Liver (tissue), 9 donors: ENCODE results near the gene KCNN3. TPM values are rescaled to one million over a fixed set of nuclear protein-coding genes. Genes with fewer than 3 reads are reported as not detected.
A peak's percentile ranks its signal among the peaks of the same experiment; 100 is the strongest.

Experiments
- DNase-seq: peaks from one replicate; pipeline ENCODE4 v3.0.0-alpha.2; 2017; ENCODE audit warnings: low spot score
- H3K27ac ChIP-seq, 2 donors: one replicate each; pipeline ENCODE4 v1.7.0; 2013; ENCODE audit warnings: inconsistent platforms in 2 of 2, low read length in 2 of 2, control low read depth in 1 of 2, low read depth in 1 of 2, mild to moderate bottlenecking in 1 of 2
- H3K27me3 ChIP-seq, 4 donors: one replicate each; pipeline versions ENCODE4 v1.6.1 to v1.7.0; 2013; ENCODE audit warnings: low read length in 3 of 4, inconsistent platforms in 1 of 4, mild to moderate bottlenecking in 1 of 4, moderate library complexity in 1 of 4; ENCODE audit not compliant: control insufficient read depth in 4 of 4, insufficient read depth in 4 of 4
- H3K36me3 ChIP-seq, 4 donors: one replicate each; pipeline versions ENCODE4 v1.6.1 to v1.7.0; 2013; ENCODE audit warnings: low read length in 3 of 4, mild to moderate bottlenecking in 3 of 4, low read depth in 1 of 4, moderate library complexity in 1 of 4; ENCODE audit not compliant: control insufficient read depth in 4 of 4, insufficient read depth in 3 of 4
- H3K4me1 ChIP-seq, 4 donors: one replicate each; pipeline versions ENCODE4 v1.6.1 to v1.7.0; 2013; ENCODE audit warnings: low read length in 3 of 4, mild to moderate bottlenecking in 3 of 4, moderate library complexity in 1 of 4; ENCODE audit not compliant: control insufficient read depth in 4 of 4, insufficient read depth in 4 of 4
- H3K4me3 ChIP-seq, 3 donors: one replicate each; pipeline versions ENCODE4 v1.6.1 to v1.7.0; 2013; ENCODE audit warnings: low read length in 3 of 3, control low read depth in 1 of 3, low read depth in 1 of 3, mild to moderate bottlenecking in 1 of 3
- H3K9ac ChIP-seq, 2 donors: one replicate each; pipeline ENCODE4 v1.7.0; 2013; ENCODE audit warnings: low read length in 2 of 2, mild to moderate bottlenecking in 2 of 2, moderate library complexity in 2 of 2, control low read depth in 1 of 2, low read depth in 1 of 2
- H3K9me3 ChIP-seq, 4 donors: one replicate each; pipeline versions ENCODE4 v1.6.1 to v1.7.0; 2013; ENCODE audit warnings: low read length in 3 of 4; ENCODE audit not compliant: control insufficient read depth in 4 of 4
- EGR1 ChIP-seq, 2 donors: IDR thresholded peaks; 2 replicates each; pipeline ENCODE4 v1.6.1; 2016 to 2018; ENCODE audit warnings: antibody characterized with exemption in 2 of 2, low read depth in 2 of 2
- FOXA1 ChIP-seq: IDR thresholded peaks from 2 replicates; pipeline ENCODE4 v1.6.1; 2016; ENCODE audit warnings: antibody characterized with exemption
- FOXA2 ChIP-seq: IDR thresholded peaks from 2 replicates; pipeline ENCODE4 v1.6.1; 2016; ENCODE audit warnings: antibody characterized with exemption
- GABPA ChIP-seq, 2 donors: IDR thresholded peaks in 1 of 2; conservative IDR thresholded peaks in 1 of 2; 2 replicates each; pipeline ENCODE4 v1.6.1; 2016; ENCODE audit warnings: antibody characterized with exemption in 2 of 2, mild to moderate bottlenecking in 1 of 2, moderate library complexity in 1 of 2
- HNF4G ChIP-seq: IDR thresholded peaks from 2 replicates; pipeline ENCODE4 v1.6.1; 2016; ENCODE audit warnings: antibody characterized with exemption
- MAX ChIP-seq: IDR thresholded peaks from 2 replicates; pipeline ENCODE4 v1.6.1; 2016; ENCODE audit warnings: antibody characterized with exemption
- NR2F2 ChIP-seq: IDR thresholded peaks from 2 replicates; pipeline ENCODE4 v1.6.1; 2016; ENCODE audit warnings: antibody characterized with exemption
- RAD21 ChIP-seq, 2 donors: IDR thresholded peaks; 2 replicates each; pipeline ENCODE4 v1.6.1; 2016; ENCODE audit warnings: antibody characterized with exemption in 2 of 2, mild to moderate bottlenecking in 2 of 2
- RXRA ChIP-seq, 2 donors: IDR thresholded peaks; 2 replicates each; pipeline ENCODE4 v1.6.1; 2017 to 2018; ENCODE audit warnings: antibody characterized with exemption in 2 of 2, mild to moderate bottlenecking in 1 of 2
- TAF1 ChIP-seq: conservative IDR thresholded peaks from 2 replicates; pipeline ENCODE4 v1.6.1; 2016; ENCODE audit warnings: antibody characterized with exemption, mild to moderate bottlenecking
- YY1 ChIP-seq: IDR thresholded peaks from 2 replicates; pipeline ENCODE4 v1.6.1; 2016; ENCODE audit warnings: antibody characterized with exemption, mild to moderate bottlenecking
- WGBS: extraction: QIAGEN DNeasy Blood & Tissue Kit; methylation state at CpG from one replicate; pipeline ENCODE4 v1.1.7; 2013; 5-methylcytosine and 5-hydroxymethylcytosine counted together
- polyA plus RNA-seq, 2 donors: library from polyadenylated mRNA; stranded (reverse) in 1 of 2; unstranded in 1 of 2; fragments of 200-250 nt in 1 of 2; fragments of >200 nt in 1 of 2; fragmentation: Nextera tagmentation in 1 of 2; extraction: Ambion mirVana in 1 of 2; gene quantifications; one replicate each; pipeline versions ENCODE4 v1.2.1 to v1.2.3, GENCODE V29; 2013 to 2015
- total RNA-seq, 2 donors: library from RNA; depleted of rRNA; stranded (reverse); fragments of >200 nt; gene quantifications; one replicate each; pipeline ENCODE4 v1.2.3, GENCODE V29; 2014
- TF ChIP-seq, protein P1 (sequence below): IDR thresholded peaks from 2 replicates; pipeline ENCODE4 v1.6.1; 2016; ENCODE audit warnings: antibody characterized with exemption
- TF ChIP-seq, protein P2 (sequence below): IDR thresholded peaks from 2 replicates; pipeline ENCODE4 v1.6.1; 2016; ENCODE audit warnings: antibody characterized with exemption, mild to moderate bottlenecking
- TF ChIP-seq, protein P3 (sequence below): fragments of 150-350 bp; IDR thresholded peaks from 2 replicates; pipeline ENCODE4 v1.5.1; 2017; ENCODE audit warnings: improper control_type of control experiment, low read depth, low read length; ENCODE audit not compliant: missing input control
- TF ChIP-seq, protein P4 (sequence below): IDR thresholded peaks from 2 replicates; pipeline ENCODE4 v1.6.1; 2016; ENCODE audit warnings: antibody characterized with exemption
- donor health status: healthy.
- donor health status: healthy.
- donor health status: healthy.
- donor health status: healthy.
- donor health status: healthy.

KCNN3 gene
- total and polyA plus RNA-seq, 4 donors, result 0.09 to 0.68 (median 0.15) TPM

GRCh38 chr1:154869351-154870114 is 548 bp downstream of the KCNN3 start:
- peaks cover 0 to 2% (median 0%) of the 10 kb centered on the region in 4 donors for H3K4me1 ChIP-seq
- no peaks in the 10 kb centered on the region for H3K9me3 ChIP-seq
- H3K27ac ChIP-seq, result no peak overlapping the region
- H3K27me3 ChIP-seq, result peaks cover 0 to 5% (median 2%) of the 10 kb centered on the region in 4 donors
- no peak for DNase-seq
- no peaks in the 10 kb centered on the region for H3K36me3 ChIP-seq
- H3K9ac ChIP-seq, result no peak overlapping the region
- 47% methylated on average over 26 of the region's 26 CpGs for WGBS
- H3K4me3 ChIP-seq, result peak overlapping the region in 1 of 3 donors; percentile 15
- TF ChIP-seq, protein P1, sequence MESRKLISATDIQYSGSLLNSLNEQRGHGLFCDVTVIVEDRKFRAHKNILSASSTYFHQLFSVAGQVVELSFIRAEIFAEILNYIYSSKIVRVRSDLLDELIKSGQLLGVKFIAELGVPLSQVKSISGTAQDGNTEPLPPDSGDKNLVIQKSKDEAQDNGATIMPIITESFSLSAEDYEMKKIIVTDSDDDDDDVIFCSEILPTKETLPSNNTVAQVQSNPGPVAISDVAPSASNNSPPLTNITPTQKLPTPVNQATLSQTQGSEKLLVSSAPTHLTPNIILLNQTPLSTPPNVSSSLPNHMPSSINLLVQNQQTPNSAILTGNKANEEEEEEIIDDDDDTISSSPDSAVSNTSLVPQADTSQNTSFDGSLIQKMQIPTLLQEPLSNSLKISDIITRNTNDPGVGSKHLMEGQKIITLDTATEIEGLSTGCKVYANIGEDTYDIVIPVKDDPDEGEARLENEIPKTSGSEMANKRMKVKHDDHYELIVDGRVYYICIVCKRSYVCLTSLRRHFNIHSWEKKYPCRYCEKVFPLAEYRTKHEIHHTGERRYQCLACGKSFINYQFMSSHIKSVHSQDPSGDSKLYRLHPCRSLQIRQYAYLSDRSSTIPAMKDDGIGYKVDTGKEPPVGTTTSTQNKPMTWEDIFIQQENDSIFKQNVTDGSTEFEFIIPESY, result no peak
- TF ChIP-seq RXRA (IDR thresholded peaks at IDR 0.05) (no peak), GABPA (IDR thresholded peaks at IDR 0.05 in 1 of 2, conservative IDR thresholded peaks at IDR 0.05 in 1 of 2) (no peak), YY1 (no peak), RAD21 (IDR thresholded peaks at IDR 0.05) (no peak), HNF4G (no peak), NR2F2 (no peak), TAF1 (no peak), MAX (no peak), FOXA1 (no peak), FOXA2 (no peak), EGR1 (IDR thresholded peaks at IDR 0.05; ENCODE audit: low read depth in 2 of 2) (no peak)
- TF ChIP-seq, protein P2, sequence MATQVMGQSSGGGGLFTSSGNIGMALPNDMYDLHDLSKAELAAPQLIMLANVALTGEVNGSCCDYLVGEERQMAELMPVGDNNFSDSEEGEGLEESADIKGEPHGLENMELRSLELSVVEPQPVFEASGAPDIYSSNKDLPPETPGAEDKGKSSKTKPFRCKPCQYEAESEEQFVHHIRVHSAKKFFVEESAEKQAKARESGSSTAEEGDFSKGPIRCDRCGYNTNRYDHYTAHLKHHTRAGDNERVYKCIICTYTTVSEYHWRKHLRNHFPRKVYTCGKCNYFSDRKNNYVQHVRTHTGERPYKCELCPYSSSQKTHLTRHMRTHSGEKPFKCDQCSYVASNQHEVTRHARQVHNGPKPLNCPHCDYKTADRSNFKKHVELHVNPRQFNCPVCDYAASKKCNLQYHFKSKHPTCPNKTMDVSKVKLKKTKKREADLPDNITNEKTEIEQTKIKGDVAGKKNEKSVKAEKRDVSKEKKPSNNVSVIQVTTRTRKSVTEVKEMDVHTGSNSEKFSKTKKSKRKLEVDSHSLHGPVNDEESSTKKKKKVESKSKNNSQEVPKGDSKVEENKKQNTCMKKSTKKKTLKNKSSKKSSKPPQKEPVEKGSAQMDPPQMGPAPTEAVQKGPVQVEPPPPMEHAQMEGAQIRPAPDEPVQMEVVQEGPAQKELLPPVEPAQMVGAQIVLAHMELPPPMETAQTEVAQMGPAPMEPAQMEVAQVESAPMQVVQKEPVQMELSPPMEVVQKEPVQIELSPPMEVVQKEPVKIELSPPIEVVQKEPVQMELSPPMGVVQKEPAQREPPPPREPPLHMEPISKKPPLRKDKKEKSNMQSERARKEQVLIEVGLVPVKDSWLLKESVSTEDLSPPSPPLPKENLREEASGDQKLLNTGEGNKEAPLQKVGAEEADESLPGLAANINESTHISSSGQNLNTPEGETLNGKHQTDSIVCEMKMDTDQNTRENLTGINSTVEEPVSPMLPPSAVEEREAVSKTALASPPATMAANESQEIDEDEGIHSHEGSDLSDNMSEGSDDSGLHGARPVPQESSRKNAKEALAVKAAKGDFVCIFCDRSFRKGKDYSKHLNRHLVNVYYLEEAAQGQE, result no peak
- TF ChIP-seq, protein P3, sequence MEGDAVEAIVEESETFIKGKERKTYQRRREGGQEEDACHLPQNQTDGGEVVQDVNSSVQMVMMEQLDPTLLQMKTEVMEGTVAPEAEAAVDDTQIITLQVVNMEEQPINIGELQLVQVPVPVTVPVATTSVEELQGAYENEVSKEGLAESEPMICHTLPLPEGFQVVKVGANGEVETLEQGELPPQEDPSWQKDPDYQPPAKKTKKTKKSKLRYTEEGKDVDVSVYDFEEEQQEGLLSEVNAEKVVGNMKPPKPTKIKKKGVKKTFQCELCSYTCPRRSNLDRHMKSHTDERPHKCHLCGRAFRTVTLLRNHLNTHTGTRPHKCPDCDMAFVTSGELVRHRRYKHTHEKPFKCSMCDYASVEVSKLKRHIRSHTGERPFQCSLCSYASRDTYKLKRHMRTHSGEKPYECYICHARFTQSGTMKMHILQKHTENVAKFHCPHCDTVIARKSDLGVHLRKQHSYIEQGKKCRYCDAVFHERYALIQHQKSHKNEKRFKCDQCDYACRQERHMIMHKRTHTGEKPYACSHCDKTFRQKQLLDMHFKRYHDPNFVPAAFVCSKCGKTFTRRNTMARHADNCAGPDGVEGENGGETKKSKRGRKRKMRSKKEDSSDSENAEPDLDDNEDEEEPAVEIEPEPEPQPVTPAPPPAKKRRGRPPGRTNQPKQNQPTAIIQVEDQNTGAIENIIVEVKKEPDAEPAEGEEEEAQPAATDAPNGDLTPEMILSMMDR, result no peak
- TF ChIP-seq, protein P4, sequence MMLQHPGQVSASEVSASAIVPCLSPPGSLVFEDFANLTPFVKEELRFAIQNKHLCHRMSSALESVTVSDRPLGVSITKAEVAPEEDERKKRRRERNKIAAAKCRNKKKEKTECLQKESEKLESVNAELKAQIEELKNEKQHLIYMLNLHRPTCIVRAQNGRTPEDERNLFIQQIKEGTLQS, result no peak
